ENCODE data around the gene CITED1. TPM values are rescaled to one million over a fixed set of nuclear protein-coding genes. Genes with fewer than 3 reads are reported as not detected.
A peak's percentile ranks its signal among the peaks of the same experiment; 100 is the strongest.

CITED1 gene
- total and polyA plus RNA-seq, 12 donors, result 0.50 to 13.5 (median 2.5) TPM; not detected in 5

- no peak overlapping the region for H3K4me3 ChIP-seq
- peak overlapping the region in 2 of 5 donors; percentile 51 to 66 for H3K27ac ChIP-seq
- no peaks in the 10 kb centered on the region for H3K27me3 ChIP-seq
- H3K4me1 ChIP-seq (replicated peaks in 1 of 2), result peaks cover 0 to 8% of the 10 kb centered on the region in 2 donors
- no peaks in the 10 kb centered on the region for H3K9me3 ChIP-seq (replicated peaks in 1 of 3)
- peaks cover 0 to 64% of the 10 kb centered on the region in 2 donors for H3K36me3 ChIP-seq (replicated peaks in 1 of 2)
- intact Hi-C loops (cut with DNase I), result no loop called here
- no peak for DNase-seq
- 88 to 96% (median 93%) methylated on average over 2 of the region's 2 CpGs; no CpG with 5 or more reads in 1 of the 4 donors for WGBS, 4 donors
- TF ChIP-seq CTCF (IDR thresholded peaks at IDR 0.05) (no peak), POLR2A (IDR thresholded peaks at IDR 0.05) (no peak)
Measured at GRCh38 chrX:72268597-72269365, 36.9 kb downstream of the CITED1 start.

- 92 to 98% (median 95%) methylated on average over 3 of the region's 3 CpGs for WGBS, 4 donors
- TF ChIP-seq POLR2A (IDR thresholded peaks at IDR 0.05), result no peak
- no peak for TF ChIP-seq CTCF (IDR thresholded peaks at IDR 0.05)
- H3K4me3 ChIP-seq, result no peak overlapping the region
- H3K27ac ChIP-seq, result no peak overlapping the region
- no peaks in the 10 kb centered on the region for H3K27me3 ChIP-seq
- intact Hi-C loops (cut with DNase I), result no loop called here
- peaks cover 0 to 30% of the 10 kb centered on the region in 2 donors for H3K36me3 ChIP-seq (replicated peaks in 1 of 2)
- peaks cover 0 to 6% of the 10 kb centered on the region in 2 donors for H3K4me1 ChIP-seq (replicated peaks in 1 of 2)
- no peak for DNase-seq
- H3K9me3 ChIP-seq (replicated peaks in 1 of 3), result no peaks in the 10 kb centered on the region
Measured at GRCh38 chrX:72265263-72265662, 40.5 kb downstream of the CITED1 start.

- intact Hi-C loops (cut with DNase I), result no loop called here
- no peak overlapping the region for H3K27ac ChIP-seq
- no peaks in the 10 kb centered on the region for H3K4me1 ChIP-seq (replicated peaks in 1 of 2)
- 76 to 82% (median 80%) methylated on average over 2 to 7 of the region's 7 CpGs for WGBS, 4 donors
- no peaks in the 10 kb centered on the region for H3K27me3 ChIP-seq
- TF ChIP-seq CTCF (IDR thresholded peaks at IDR 0.05) (no peak), POLR2A (IDR thresholded peaks at IDR 0.05) (no peak)
- no peak overlapping the region for H3K4me3 ChIP-seq
- peaks cover 0 to under 1% of the 10 kb centered on the region in 2 donors for H3K36me3 ChIP-seq (replicated peaks in 1 of 2)
- DNase-seq, result no peak
- no peaks in the 10 kb centered on the region for H3K9me3 ChIP-seq (replicated peaks in 1 of 3)
Measured at GRCh38 chrX:72262077-72262476, 43.6 kb downstream of the CITED1 start.

- Histone ChIP-seq H3K27ac (no peak overlapping the region), H3K27me3 (no peaks in the 10 kb centered on the region), H3K4me3 (no peak overlapping the region), H3K36me3 (replicated peaks in 1 of 2) (no peaks in the 10 kb centered on the region), H3K4me1 (replicated peaks in 1 of 2) (no peaks in the 10 kb centered on the region), H3K9me3 (replicated peaks in 1 of 3) (no peaks in the 10 kb centered on the region)
- DNase-seq, result no peak
- TF ChIP-seq POLR2A (IDR thresholded peaks at IDR 0.05) (no peak), CTCF (IDR thresholded peaks at IDR 0.05) (no peak)
- intact Hi-C loops (cut with DNase I), result no loop called here
- WGBS, 4 donors, result 94 to 98% (median 96%) methylated on average over 3 to 4 of the region's 4 CpGs
Measured at GRCh38 chrX:72260448-72260847, 45.3 kb downstream of the CITED1 start.
